CD4-positive, alpha-beta T cell (primary cell): ENCODE measurements around the gene POLD1. TPM values are rescaled to one million over a fixed set of nuclear protein-coding genes. Genes with fewer than 3 reads are reported as not detected.

Experiments used
- ATAC-seq: fragments of 200-7000 bp; cut with Tn5 transposase; one replicate; pipeline ENCODE4 v1.10.0; 2022; ENCODE audit warnings: mild to moderate bottlenecking; ENCODE audit not compliant: poor library complexity
- CTCF ChIA-PET: fragments of 350-600 bp; sonication (Branson Sonifier 250); formaldehyde crosslinking; loops from one replicate; lab custom pipeline; 2021; ENCODE audit warnings: antibody characterized with exemption, inconsistent platforms; lab: Charles Lee
- POLR2A ChIA-PET: fragments of 350-600 bp; sonication (Branson Sonifier 250); formaldehyde crosslinking; loops from one replicate; lab custom pipeline; 2021; ENCODE audit warnings: antibody characterized with exemption, inconsistent platforms; lab: Charles Lee
- DNase-seq, 14 experiments: peaks; one replicate each; pipeline ENCODE4 v3.0.0-alpha.2; 2013 to 2020; ENCODE audit warnings: mixed read lengths in 2 of 14
- H3K27ac ChIP-seq, 2 donors: one replicate each; pipeline versions ENCODE4 v1.5.1 to v1.7.0; 2013; ENCODE audit warnings: low read length in 2 of 2, low read depth in 1 of 2, mild to moderate bottlenecking in 1 of 2
- H3K27me3 ChIP-seq, 2 experiments: 1 replicate in 1 of 2; 2 replicates in 1 of 2; pipeline versions ENCODE4 v1.6.1 to v1.7.0; 2013; ENCODE audit warnings: low read length in 2 of 2, control low read depth in 1 of 2, mild to moderate bottlenecking in 1 of 2, moderate library complexity in 1 of 2; ENCODE audit not compliant: insufficient read depth in 2 of 2, control insufficient read depth in 1 of 2
- H3K36me3 ChIP-seq: one replicate; pipeline ENCODE4 v1.6.1; 2013; ENCODE audit warnings: low read length, control low read depth; ENCODE audit not compliant: insufficient read depth
- H3K4me1 ChIP-seq: one replicate; pipeline ENCODE4 v1.6.1; 2013; ENCODE audit warnings: low read length, control low read depth; ENCODE audit not compliant: insufficient read depth
- H3K4me3 ChIP-seq: one replicate; pipeline ENCODE4 v1.5.1; 2013; ENCODE audit warnings: mild to moderate bottlenecking, low read length, moderate library complexity
- H3K9me3 ChIP-seq, 2 experiments: 1 replicate in 1 of 2; 2 replicates in 1 of 2; pipeline versions ENCODE4 v1.6.1 to v1.7.0; 2013; ENCODE audit warnings: low read length in 2 of 2, mild to moderate bottlenecking in 2 of 2, control low read depth in 1 of 2, moderate library complexity in 1 of 2; ENCODE audit not compliant: control insufficient read depth in 1 of 2, insufficient read depth in 1 of 2
- H3K27ac Mint-ChIP-seq: one replicate; pipeline ENCODE4 v1.8.0; 2020; ENCODE audit warnings: mixed read lengths
- H3K27me3 Mint-ChIP-seq: one replicate; pipeline ENCODE4 v1.8.0; 2021; ENCODE audit warnings: mixed read lengths
- H3K36me3 Mint-ChIP-seq: one replicate; pipeline ENCODE4 v1.8.0; 2021; ENCODE audit warnings: low read depth, mixed read lengths
- H3K4me1 Mint-ChIP-seq: one replicate; pipeline ENCODE4 v1.8.0; 2021; ENCODE audit warnings: low read depth, mixed read lengths
- H3K4me3 Mint-ChIP-seq: one replicate; pipeline ENCODE4 v1.8.0; 2020; ENCODE audit warnings: mild to moderate bottlenecking, mixed read lengths
- H3K9me3 Mint-ChIP-seq: one replicate; pipeline ENCODE4 v1.8.0; 2020; ENCODE audit warnings: mixed read lengths
- intact Hi-C, 2 experiments: fragments of 100-400 bp; cut with DNase I in 1 of 2; cut with micrococcal nuclease in 1 of 2; formaldehyde crosslinking; loops; one replicate each; pipeline versions ENCODE4 v1.15.1 to v1.9.0; 2023 to 2025; cut with DNase I, micrococcal nuclease
- total RNA-seq, 174 experiments: library from RNA in 2 of 174; stranded (reverse) in 2 of 174; gene quantifications; one replicate each; pipeline ENCODE4 v1.2.3 and lab custom pipeline; 2021 to 2026
- TF ChIP-seq, protein P1 (sequence below): fragments of 200-600 bp; IDR thresholded peaks from one replicate; pipeline ENCODE4 v1.8.0; 2022; ENCODE audit warnings: antibody characterized with exemption, mild to moderate bottlenecking

Gene POLD1
- total RNA-seq, 2 experiments from 2014 or later: 22.1 to 24.2 TPM

DNA sequence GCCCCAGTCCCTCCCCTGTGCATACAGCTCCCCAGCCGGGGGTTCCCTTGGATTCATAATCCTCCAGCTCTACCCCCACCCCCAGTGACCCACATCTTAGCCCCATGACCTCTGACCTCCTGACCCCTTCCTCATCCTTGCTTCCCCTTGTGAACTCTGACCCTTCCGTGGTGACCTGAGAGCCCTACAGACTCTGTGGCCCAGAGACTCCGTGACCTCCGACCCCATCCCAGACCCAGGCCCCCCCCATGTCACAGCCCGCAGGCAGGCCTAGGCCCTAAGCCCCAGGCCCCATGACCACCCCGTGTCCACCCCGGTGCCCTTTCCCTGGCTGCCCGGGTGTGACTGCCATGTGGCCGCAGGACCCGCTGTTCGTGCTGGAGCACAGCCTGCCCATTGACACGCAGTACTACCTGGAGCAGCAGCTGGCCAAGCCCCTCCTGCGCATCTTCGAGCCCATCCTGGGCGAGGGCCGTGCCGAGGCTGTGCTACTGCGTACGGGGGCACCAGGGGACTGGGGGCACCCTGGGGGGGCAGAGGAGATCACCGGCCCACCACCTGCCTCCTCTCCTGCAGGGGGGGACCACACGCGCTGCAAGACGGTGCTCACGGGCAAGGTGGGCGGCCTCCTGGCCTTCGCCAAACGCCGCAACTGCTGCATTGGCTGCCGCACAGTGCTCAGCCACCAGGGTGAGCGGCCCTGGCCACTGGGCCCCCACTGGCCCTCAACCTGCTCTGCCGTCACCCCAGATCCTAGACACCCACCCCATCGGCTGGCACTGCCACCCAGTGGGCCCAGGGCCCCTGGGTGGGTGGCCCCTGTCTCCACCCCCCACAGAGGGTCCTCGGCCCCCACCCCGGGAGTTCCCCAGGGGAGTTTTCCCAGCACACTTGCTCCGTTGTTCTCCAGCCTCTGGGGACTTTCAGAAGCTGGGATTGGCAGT is 32.2 kb downstream of the POLD1 start:
- peaks cover 29% of the 10 kb centered on the region for H3K27me3 Mint-ChIP-seq
- ATAC-seq (no peak), DNase-seq (peak in 1 of 14 experiments; percentile 33)
- Histone ChIP-seq H3K36me3 (no peaks in the 10 kb centered on the region), H3K9me3 (peaks cover 0 to 5% of the 10 kb centered on the region in 2 experiments), H3K27me3 (peaks cover 19 to 20% of the 10 kb centered on the region in 2 experiments), H3K4me1 (peaks cover 10% of the 10 kb centered on the region), H3K27ac (no peak overlapping the region), H3K4me3 (no peak overlapping the region)
- H3K36me3 Mint-ChIP-seq: no peaks in the 10 kb centered on the region
- intact Hi-C loops: no loop called here
- H3K9me3 Mint-ChIP-seq: no peaks in the 10 kb centered on the region
- H3K4me3 Mint-ChIP-seq: no peak overlapping the region
- H3K4me1 Mint-ChIP-seq: peaks cover 5% of the 10 kb centered on the region
- TF ChIP-seq, protein P1, sequence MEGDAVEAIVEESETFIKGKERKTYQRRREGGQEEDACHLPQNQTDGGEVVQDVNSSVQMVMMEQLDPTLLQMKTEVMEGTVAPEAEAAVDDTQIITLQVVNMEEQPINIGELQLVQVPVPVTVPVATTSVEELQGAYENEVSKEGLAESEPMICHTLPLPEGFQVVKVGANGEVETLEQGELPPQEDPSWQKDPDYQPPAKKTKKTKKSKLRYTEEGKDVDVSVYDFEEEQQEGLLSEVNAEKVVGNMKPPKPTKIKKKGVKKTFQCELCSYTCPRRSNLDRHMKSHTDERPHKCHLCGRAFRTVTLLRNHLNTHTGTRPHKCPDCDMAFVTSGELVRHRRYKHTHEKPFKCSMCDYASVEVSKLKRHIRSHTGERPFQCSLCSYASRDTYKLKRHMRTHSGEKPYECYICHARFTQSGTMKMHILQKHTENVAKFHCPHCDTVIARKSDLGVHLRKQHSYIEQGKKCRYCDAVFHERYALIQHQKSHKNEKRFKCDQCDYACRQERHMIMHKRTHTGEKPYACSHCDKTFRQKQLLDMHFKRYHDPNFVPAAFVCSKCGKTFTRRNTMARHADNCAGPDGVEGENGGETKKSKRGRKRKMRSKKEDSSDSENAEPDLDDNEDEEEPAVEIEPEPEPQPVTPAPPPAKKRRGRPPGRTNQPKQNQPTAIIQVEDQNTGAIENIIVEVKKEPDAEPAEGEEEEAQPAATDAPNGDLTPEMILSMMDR: no peak
- H3K27ac Mint-ChIP-seq: no peak overlapping the region
- POLR2A ChIA-PET: interaction anchor here (0.7 to 1.3 kb wide), 2 partner anchors 20 to 59 kb away, joined by 3 to 6 read pairs; no protein-coding TSS in a partner anchor
- CTCF ChIA-PET: interaction anchor here (1.7 kb wide), 1 partner anchor 59 kb away, joined by 6 read pairs; no protein-coding TSS in a partner anchor

DNA sequence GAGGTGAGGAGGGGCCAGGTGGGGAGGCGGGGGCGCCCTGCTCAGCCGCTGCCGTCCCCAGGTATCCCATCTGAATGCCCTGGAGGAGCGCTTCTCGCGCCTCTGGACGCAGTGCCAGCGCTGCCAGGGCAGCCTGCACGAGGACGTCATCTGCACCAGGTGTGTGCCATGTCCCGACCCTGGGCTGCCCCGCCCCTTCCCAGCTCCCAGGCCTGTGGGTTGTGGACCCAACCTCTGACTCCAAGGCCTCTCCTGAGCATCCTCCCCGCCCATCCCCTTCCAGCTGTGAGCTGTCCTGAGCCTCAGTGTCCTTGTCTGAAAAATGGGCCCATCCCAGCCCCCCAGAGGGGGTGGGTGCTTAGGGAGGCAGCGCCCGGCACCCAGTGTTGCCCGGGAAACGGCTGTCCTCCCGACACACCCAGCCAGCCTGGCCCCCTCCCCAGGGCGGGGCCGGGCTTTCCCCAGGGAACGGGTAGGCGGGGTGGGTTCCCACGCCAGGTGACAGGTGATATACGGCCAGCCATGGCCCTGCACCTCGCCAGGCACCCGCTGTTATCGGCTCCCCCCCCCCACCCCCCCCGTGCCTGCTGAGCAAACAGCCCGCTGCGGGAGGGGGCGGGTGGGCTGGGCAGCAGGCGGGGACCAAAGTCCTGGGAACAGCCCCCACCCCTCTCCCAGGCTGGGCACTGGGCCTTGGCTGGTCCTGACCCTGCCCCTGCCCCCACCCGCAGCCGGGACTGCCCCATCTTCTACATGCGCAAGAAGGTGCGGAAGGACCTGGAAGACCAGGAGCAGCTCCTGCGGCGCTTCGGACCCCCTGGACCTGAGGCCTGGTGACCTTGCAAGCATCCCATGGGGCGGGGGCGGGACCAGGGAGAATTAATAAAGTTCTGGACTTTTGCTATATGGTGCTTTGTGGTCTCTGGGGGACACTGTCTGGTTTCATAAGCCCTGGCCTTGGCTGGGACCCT is 33.2 kb downstream of the POLD1 start:
- Mint-ChIP-seq H3K27ac (no peak overlapping the region), H3K4me1 (peaks cover 5% of the 10 kb centered on the region), H3K9me3 (no peaks in the 10 kb centered on the region), H3K4me3 (no peak overlapping the region), H3K36me3 (no peaks in the 10 kb centered on the region), H3K27me3 (peaks cover 33% of the 10 kb centered on the region)
- H3K4me3 ChIP-seq: no peak overlapping the region
- peak in 1 of 14 experiments; percentile 28 for DNase-seq
- ChIA-PET CTCF (no interaction called here), POLR2A (no interaction called here)
- H3K9me3 ChIP-seq: peaks cover 0 to 5% of the 10 kb centered on the region in 2 experiments
- no peaks in the 10 kb centered on the region for H3K36me3 ChIP-seq
- ATAC-seq: no peak
- peaks cover 19 to 20% of the 10 kb centered on the region in 2 experiments for H3K27me3 ChIP-seq
- TF ChIP-seq, protein P1: no peak
- peaks cover 10% of the 10 kb centered on the region for H3K4me1 ChIP-seq
- H3K27ac ChIP-seq: no peak overlapping the region
- intact Hi-C loops: no loop called here
